GM19239 (cell line): Measurements from ENCODE around the gene JPH4.

Experiments used
- DNase-seq: peaks from one replicate; pipeline ENCODE4 v3.0.0; 2011; ENCODE audit warnings: low spot score; ENCODE audit not compliant: insufficient read length
- FAIRE-seq: peaks from 2 replicates; lab custom pipeline; 2011; peaks lifted over from hg19 to GRCh38; lab: Jason Lieb, UNC

Gene JPH4

DNA sequence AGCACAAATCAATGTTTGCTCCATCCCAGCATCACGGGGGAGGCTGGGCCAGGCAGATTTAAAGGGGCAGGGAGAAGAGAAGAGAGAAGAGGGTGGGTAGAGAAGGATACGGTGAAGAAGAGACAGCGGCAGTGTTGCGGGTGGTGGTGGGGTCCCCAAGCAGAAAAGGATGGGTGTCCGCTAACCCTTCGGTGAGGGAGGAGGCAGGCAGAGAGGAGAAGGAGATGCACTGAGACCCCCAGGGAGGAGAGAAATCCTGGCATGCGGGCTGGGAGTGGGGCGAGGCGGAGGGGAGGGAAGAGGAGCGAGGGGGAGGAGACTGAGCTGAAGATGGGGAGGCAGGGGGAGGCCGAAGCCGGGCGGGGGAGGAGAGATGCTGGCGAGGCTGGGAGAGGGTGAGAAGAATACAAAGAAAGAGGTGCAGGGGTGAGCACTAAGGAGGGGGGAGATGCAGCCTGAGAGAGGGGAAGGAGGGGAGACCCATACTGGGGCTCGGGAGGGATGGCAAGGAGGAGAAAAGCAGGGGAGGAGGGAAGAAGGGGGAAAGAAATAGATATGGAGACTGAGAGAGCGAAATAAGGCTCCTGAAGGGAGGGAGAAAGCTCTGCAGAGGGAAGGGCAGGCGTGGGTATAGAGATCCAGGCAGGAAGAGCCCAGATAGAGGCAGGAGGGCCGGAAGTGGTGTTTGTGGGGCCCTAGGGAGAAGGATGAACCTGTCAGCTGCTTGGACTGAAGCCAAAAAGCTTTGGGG lies at the start of gene JPH4:
Gene JPH4 (minus strand): TSS at position 231 of the 751 bp plus-strand sequence. CDS start 1,337 bp downstream, outside the sequence.
- no peak for DNase-seq
- no peak for FAIRE-seq

GRCh38 chr14:23627961-23628360 lies 49.4 kb upstream of the JPH4 start:
- no peak for DNase-seq
- FAIRE-seq = no peak

GRCh38 chr14:23626946-23627345 lies 48.4 kb upstream of the JPH4 start:
- FAIRE-seq (no peak), DNase-seq (no peak)

DNA sequence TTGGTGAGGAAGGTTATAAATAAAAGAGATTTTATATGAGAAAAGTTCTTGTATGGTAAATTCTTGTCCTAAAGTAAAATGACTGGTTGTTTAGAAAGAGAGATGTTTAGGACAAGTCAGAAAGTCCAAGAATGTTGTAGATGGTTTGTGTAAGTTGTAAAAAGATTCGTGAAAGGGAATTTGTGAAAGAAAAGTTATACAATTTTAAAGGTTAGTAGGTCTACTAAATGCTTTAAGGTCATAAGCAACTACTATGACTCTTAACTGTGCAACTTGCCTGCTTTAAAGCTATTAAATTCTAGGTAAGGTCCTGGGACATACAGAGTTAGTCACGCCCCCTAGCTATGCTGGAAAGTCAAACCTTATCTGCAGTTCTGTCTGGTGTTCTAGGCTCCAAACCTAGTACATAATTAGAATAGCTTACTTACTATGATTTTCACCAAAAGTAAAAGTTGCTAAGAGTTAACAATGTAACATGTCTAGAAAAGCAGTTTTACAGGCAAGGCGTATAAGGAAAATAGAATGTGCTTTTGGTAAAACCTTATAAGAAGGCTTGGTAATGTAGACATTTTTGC lies 46.3 kb upstream of the JPH4 start:
- no peak for DNase-seq
- FAIRE-seq = no peak

DNA sequence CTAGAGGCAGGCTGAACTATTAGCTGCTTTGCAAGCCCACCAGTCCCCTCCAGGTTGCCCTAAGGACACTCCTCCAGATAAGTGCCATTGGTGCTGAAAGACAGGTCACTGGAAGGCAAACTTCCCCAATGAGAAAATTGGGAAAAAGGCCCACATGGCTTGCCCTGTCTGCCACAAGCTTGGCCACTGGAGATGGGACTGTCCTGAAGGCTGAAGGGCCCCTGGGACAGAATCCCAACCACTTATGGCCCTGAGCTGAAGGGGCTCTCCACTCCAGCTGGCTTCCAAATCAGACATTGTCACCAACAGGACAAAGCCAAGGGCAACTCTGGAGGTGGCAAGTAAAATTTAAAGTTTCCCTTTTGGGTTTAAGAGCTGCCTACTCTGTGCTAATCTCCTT lies 45.4 kb upstream of the JPH4 start:
- FAIRE-seq = no peak

DNA sequence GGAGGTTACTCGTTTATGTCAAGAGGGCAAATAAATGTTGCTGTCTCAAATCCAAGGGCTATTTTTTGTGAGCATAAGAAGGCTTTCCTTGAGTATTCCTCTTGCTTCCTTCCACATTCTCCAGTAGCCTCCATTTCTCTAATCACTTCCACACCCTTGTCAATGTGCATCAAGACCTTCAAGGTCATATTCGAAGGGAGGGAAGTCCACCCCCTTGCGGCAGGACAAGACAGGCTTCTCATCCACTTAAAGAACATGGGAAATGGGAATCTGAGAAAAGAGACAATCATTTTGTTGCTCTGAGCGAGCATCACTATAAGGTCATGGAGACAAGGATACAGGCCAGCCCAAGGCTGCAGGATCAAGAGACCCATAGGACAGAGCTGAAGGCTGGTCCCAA lies 44.4 kb upstream of the JPH4 start:
- no peak for FAIRE-seq
- DNase-seq = no peak

More for the DNA sequence above, 45.4 kb upstream of the JPH4 start:
- DNase-seq = no peak

DNA sequence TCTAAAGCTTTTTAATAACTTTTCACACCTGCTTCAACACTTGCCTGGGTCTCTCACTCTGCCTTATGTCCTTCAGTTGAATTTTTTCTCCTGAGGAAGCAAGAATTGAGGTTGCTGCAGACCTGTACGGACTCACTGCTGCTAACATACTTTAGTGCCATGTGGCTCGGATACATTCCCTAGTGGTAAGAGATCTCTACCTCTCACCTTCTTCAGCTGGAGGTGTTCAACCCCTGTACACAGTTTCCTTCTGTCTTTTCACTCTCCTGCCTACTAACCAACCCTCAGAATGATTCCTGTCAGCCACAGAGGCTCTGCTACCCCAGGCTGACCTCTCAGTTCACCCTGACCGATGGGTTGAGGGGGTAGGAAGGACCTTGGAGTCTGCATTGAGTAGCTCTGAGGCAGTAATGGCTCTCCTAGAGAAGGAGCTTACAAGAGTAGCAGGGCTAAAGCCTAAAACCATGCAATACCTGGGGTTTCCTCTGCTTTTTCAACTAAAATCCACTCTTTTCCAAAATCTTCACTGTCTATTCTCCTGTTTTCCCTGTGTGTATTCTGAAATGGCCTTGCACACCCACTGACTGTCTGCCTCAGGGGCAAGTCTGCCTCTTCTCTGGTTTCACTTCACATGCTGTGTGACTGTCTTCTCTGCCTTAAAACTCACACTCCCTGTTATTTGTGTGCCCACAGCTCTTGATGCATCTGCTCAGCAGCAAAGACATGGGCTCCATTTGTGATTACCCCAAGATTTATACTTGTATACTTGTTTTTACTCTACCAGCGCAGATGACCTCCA lies 43.5 kb upstream of the JPH4 start:
- DNase-seq = no peak
- no peak for FAIRE-seq

GRCh38 chr14:23621204-23621931 lies 42.8 kb upstream of the JPH4 start:
- DNase-seq (no peak), FAIRE-seq (no peak)

DNA sequence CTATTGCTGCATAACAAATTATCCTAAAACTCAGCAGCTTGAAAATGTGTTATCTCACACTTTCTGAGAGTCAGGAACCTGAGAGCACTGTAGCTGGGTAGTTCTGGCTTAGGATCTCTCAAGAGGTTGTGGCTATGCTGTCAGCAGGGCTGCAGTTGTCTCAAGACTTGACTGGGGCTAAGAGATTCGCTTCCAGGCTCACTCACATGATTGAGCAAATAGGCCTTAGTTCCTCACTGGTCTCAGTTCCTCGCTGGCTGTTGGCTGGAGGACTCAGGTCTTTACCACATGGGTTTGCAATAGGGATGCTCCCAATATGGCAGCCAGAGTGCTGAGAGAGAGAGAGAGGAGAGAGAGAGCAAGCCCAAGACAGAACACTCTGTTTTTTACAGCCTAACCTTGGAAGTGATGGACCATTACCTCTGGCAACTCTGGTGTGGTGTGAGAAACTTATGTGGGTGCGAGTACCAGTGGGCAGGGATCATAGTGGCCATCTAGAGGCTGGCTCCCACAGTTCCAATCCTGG lies 41.6 kb upstream of the JPH4 start:
- FAIRE-seq (no peak), DNase-seq (no peak)

GRCh38 chr14:23618415-23618988 lies 39.9 kb upstream of the JPH4 start:
- no peak for FAIRE-seq
- DNase-seq = no peak

- no peak for DNase-seq
- no peak for FAIRE-seq
These were observed 38.9 kb upstream of the JPH4 start for GRCh38 chr14:23617539-23617938.

DNA sequence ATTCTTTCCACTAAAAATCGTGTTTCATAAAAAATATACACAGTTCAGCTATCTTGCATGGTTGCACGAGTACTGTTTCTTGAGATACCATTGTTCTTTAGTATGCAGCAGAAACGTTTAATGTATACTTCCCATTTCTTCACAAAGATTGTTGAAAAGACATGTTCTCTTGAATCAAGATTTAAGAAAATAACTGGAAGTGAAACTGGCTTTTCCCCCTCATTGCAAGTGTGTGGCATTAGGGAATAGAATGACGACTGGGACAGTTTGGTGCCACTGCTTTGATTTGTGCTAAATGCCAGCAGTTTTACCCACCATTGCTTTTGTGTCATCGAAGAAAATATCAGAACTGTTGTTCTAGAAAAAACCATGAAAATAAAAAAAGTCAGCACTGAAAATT lies 37.3 kb upstream of the JPH4 start:
- FAIRE-seq (no peak), DNase-seq (no peak)

- FAIRE-seq (no peak), DNase-seq (no peak)
These were observed 35.8 kb upstream of the JPH4 start for GRCh38 chr14:23614395-23614828.

GRCh38 chr14:23613242-23614070 lies 34.9 kb upstream of the JPH4 start:
- DNase-seq = no peak
- no peak for FAIRE-seq

GRCh38 chr14:23612802-23613201 lies 34.2 kb upstream of the JPH4 start:
- FAIRE-seq (no peak), DNase-seq (no peak)

- no peak for FAIRE-seq
- no peak for DNase-seq
These were observed 33.8 kb upstream of the JPH4 start for GRCh38 chr14:23612354-23612732.

GRCh38 chr14:23610815-23611289 lies 32.3 kb upstream of the JPH4 start:
- no peak for DNase-seq
- no peak for FAIRE-seq

- FAIRE-seq (no peak), DNase-seq (no peak)
These were observed 31.7 kb upstream of the JPH4 start for GRCh38 chr14:23610090-23610814.
